Mucosa of rectum (tissue), 2 donors: ENCODE results near the gene DMXL2.

Source experiments
- H3K27ac ChIP-seq, 2 donors: one replicate each; pipeline ENCODE4 v1.7.0; 2013; ENCODE audit warnings: inconsistent platforms in 2 of 2, low read depth in 2 of 2, low read length in 2 of 2
- H3K27me3 ChIP-seq, 2 donors: one replicate each; pipeline ENCODE4 v1.7.0; 2013; ENCODE audit warnings: low read length in 2 of 2; ENCODE audit not compliant: control insufficient read depth in 2 of 2, insufficient read depth in 2 of 2
- H3K36me3 ChIP-seq, 2 donors: one replicate each; pipeline ENCODE4 v1.7.0; 2013; ENCODE audit warnings: low read length in 2 of 2; ENCODE audit not compliant: control insufficient read depth in 2 of 2, insufficient read depth in 2 of 2
- H3K4me1 ChIP-seq, 2 donors: one replicate each; pipeline ENCODE4 v1.7.0; 2013; ENCODE audit warnings: low read length in 2 of 2, mild to moderate bottlenecking in 1 of 2; ENCODE audit not compliant: control insufficient read depth in 2 of 2, insufficient read depth in 2 of 2
- H3K4me3 ChIP-seq, 2 donors: one replicate each; pipeline ENCODE4 v1.7.0; 2013; ENCODE audit warnings: low read length in 2 of 2
- H3K9ac ChIP-seq, 2 donors: one replicate each; pipeline ENCODE4 v1.7.0; 2013; ENCODE audit warnings: low read length in 2 of 2, low read depth in 1 of 2, mild to moderate bottlenecking in 1 of 2
- H3K9me3 ChIP-seq, 2 donors: one replicate each; pipeline ENCODE4 v1.7.0; 2013; ENCODE audit warnings: low read length in 2 of 2; ENCODE audit not compliant: control insufficient read depth in 2 of 2
- donor health status: healthy.
- donor health status: Normal muscosa, but diverticular disease.

Gene DMXL2

GRCh38 chr15:51603002-51603401, 19.6 kb downstream of the DMXL2 start:
- Histone ChIP-seq H3K4me3 (no peak overlapping the region), H3K9me3 (no peaks in the 10 kb centered on the region), H3K27me3 (no peaks in the 10 kb centered on the region), H3K4me1 (no peaks in the 10 kb centered on the region), H3K27ac (no peak overlapping the region), H3K9ac (no peak overlapping the region), H3K36me3 (no peaks in the 10 kb centered on the region)

GRCh38 chr15:51602484-51602883, 20.1 kb downstream of the DMXL2 start:
- H3K36me3 ChIP-seq: no peaks in the 10 kb centered on the region
- no peaks in the 10 kb centered on the region for H3K27me3 ChIP-seq
- H3K4me3 ChIP-seq: no peak overlapping the region
- no peaks in the 10 kb centered on the region for H3K4me1 ChIP-seq
- no peak overlapping the region for H3K9ac ChIP-seq
- no peaks in the 10 kb centered on the region for H3K9me3 ChIP-seq
- H3K27ac ChIP-seq: no peak overlapping the region

- Histone ChIP-seq H3K27ac (no peak overlapping the region), H3K36me3 (no peaks in the 10 kb centered on the region)
These were observed 20.8 kb downstream of the DMXL2 start for GRCh38 chr15:51601801-51602200.

GRCh38 chr15:51600114-51600513, 22.5 kb downstream of the DMXL2 start:
- Histone ChIP-seq H3K36me3 (no peaks in the 10 kb centered on the region), H3K4me1 (no peaks in the 10 kb centered on the region), H3K27ac (no peak overlapping the region), H3K4me3 (no peak overlapping the region), H3K9me3 (no peaks in the 10 kb centered on the region), H3K9ac (no peak overlapping the region), H3K27me3 (no peaks in the 10 kb centered on the region)

More at GRCh38 chr15:51601801-51602200, 20.8 kb downstream of the DMXL2 start:
- Histone ChIP-seq H3K27me3 (no peaks in the 10 kb centered on the region), H3K4me3 (no peak overlapping the region), H3K9ac (no peak overlapping the region), H3K9me3 (no peaks in the 10 kb centered on the region), H3K4me1 (no peaks in the 10 kb centered on the region)

GRCh38 chr15:51589881-51590568, 32.5 kb downstream of the DMXL2 start:
- no peaks in the 10 kb centered on the region for H3K9me3 ChIP-seq
- H3K27me3 ChIP-seq: no peaks in the 10 kb centered on the region
- no peaks in the 10 kb centered on the region for H3K36me3 ChIP-seq
- H3K4me3 ChIP-seq: no peak overlapping the region
- H3K9ac ChIP-seq: no peak overlapping the region
- no peak overlapping the region for H3K27ac ChIP-seq
- H3K4me1 ChIP-seq: no peaks in the 10 kb centered on the region

- Histone ChIP-seq H3K9me3 (no peaks in the 10 kb centered on the region), H3K9ac (no peak overlapping the region), H3K27me3 (no peaks in the 10 kb centered on the region), H3K36me3 (no peaks in the 10 kb centered on the region), H3K4me1 (no peaks in the 10 kb centered on the region), H3K4me3 (no peak overlapping the region), H3K27ac (no peak overlapping the region)
These were observed 33.6 kb downstream of the DMXL2 start for GRCh38 chr15:51588966-51589365.

GRCh38 chr15:51585986-51586385, 36.6 kb downstream of the DMXL2 start:
- Histone ChIP-seq H3K4me3 (no peak overlapping the region), H3K9ac (no peak overlapping the region), H3K9me3 (no peaks in the 10 kb centered on the region), H3K4me1 (no peaks in the 10 kb centered on the region), H3K36me3 (no peaks in the 10 kb centered on the region), H3K27me3 (no peaks in the 10 kb centered on the region), H3K27ac (no peak overlapping the region)

- no peak overlapping the region for H3K4me3 ChIP-seq
- H3K9me3 ChIP-seq: no peaks in the 10 kb centered on the region
- no peaks in the 10 kb centered on the region for H3K36me3 ChIP-seq
- no peaks in the 10 kb centered on the region for H3K4me1 ChIP-seq
- no peaks in the 10 kb centered on the region for H3K27me3 ChIP-seq
- no peak overlapping the region for H3K27ac ChIP-seq
- H3K9ac ChIP-seq: no peak overlapping the region
These were observed 41.6 kb downstream of the DMXL2 start for GRCh38 chr15:51580982-51581381.

GRCh38 chr15:51580385-51580784, 42.2 kb downstream of the DMXL2 start:
- Histone ChIP-seq H3K9me3 (no peaks in the 10 kb centered on the region), H3K4me3 (no peak overlapping the region), H3K36me3 (no peaks in the 10 kb centered on the region), H3K9ac (no peak overlapping the region), H3K27me3 (no peaks in the 10 kb centered on the region), H3K27ac (no peak overlapping the region), H3K4me1 (no peaks in the 10 kb centered on the region)

- H3K9me3 ChIP-seq: no peaks in the 10 kb centered on the region
- no peaks in the 10 kb centered on the region for H3K27me3 ChIP-seq
- H3K9ac ChIP-seq: no peak overlapping the region
- H3K4me3 ChIP-seq: no peak overlapping the region
- no peaks in the 10 kb centered on the region for H3K36me3 ChIP-seq
- H3K4me1 ChIP-seq: no peaks in the 10 kb centered on the region
- no peak overlapping the region for H3K27ac ChIP-seq
These were observed 43.6 kb downstream of the DMXL2 start for GRCh38 chr15:51579012-51579411.
